GM12878 (cell line): ENCODE results near the gene FAM193B. TPM values are rescaled to one million over a fixed set of nuclear protein-coding genes. Genes with fewer than 3 reads are reported as not detected.

Experiments
- ATAC-seq: fragments of 200-7000 bp; cut with Tn5 transposase; 3 replicates; pipeline ENCODE4 v1.9.1; 2020; ENCODE audit warnings: mild to moderate bottlenecking, moderate library complexity
- BruUV-seq: library from RNA; stranded (reverse); fragments of 400-500 nt; replicated peaks from 2 replicates; lab custom pipeline; 2021; lab: Mats Ljungman, UMichigan
- CTCF ChIA-PET: fragments of 300-600 bp; sonication (Branson Sonifier 250); formaldehyde crosslinking; extraction: SDS; loops from one replicate; lab custom pipeline; 2021; ENCODE audit warnings: inconsistent platforms; lab: Yijun Ruan, JAX
- POLR2A ChIA-PET: fragments of 350-600 bp; formaldehyde crosslinking; extraction: SDS; loops from one replicate; lab custom pipeline; 2021; ENCODE audit warnings: inconsistent platforms; lab: Charles Lee
- RAD21 ChIA-PET: fragments of 300-600 bp; sonication (Branson Sonifier 250); formaldehyde crosslinking; loops from one replicate; lab custom pipeline; 2023; ENCODE audit warnings: antibody characterized with exemption; ENCODE audit not compliant: unreplicated experiment; lab: Charles Lee
- SMC1A ChIA-PET: fragments of 300-600 bp; sonication (Branson Sonifier 250); formaldehyde crosslinking; loops from one replicate; lab custom pipeline; 2023; ENCODE audit not compliant: unreplicated experiment, uncharacterized antibody; lab: Charles Lee
- DNase-seq: peaks from one replicate; pipeline ENCODE4 v3.0.0-alpha.2; 2011; ENCODE audit warnings: low read depth, low spot score
- FAIRE-seq: peaks from 3 replicates; lab custom pipeline; 2011; peaks lifted over from hg19 to GRCh38; lab: Jason Lieb, UNC
- H2AFZ ChIP-seq: 2 replicates; pipeline ENCODE4 v1.6.0; 2011; ENCODE audit warnings: low read depth, low read length, control low read depth; ENCODE audit not compliant: control insufficient read depth
- H3K27ac ChIP-seq: 2 replicates; pipeline ENCODE4 v1.5.1; 2011; ENCODE audit warnings: control low read depth; ENCODE audit not compliant: control insufficient read depth, insufficient read depth
- H3K27me3 ChIP-seq, 2 experiments: replicated peaks in 1 of 2; 2 replicates each; pipeline versions ENCODE4 v1.6.0 to v1.6.1; 2011; ENCODE audit warnings: low read length in 1 of 2; ENCODE audit not compliant: control insufficient read depth in 2 of 2, insufficient read depth in 2 of 2
- H3K36me3 ChIP-seq, 2 experiments: 2 replicates each; pipeline ENCODE4 v1.5.1; 2011; ENCODE audit warnings: low read length in 1 of 2; ENCODE audit not compliant: control insufficient read depth in 2 of 2, insufficient read depth in 2 of 2
- H3K4me1 ChIP-seq: 2 replicates; pipeline ENCODE4 v1.6.1; 2011; ENCODE audit warnings: mild to moderate bottlenecking, low read length, moderate library complexity, mixed read lengths; ENCODE audit not compliant: control insufficient read depth, insufficient read depth
- H3K4me2 ChIP-seq: 2 replicates; pipeline ENCODE4 v1.6.0; 2011; ENCODE audit warnings: control low read depth; ENCODE audit not compliant: control insufficient read depth, insufficient read depth
- H3K4me3 ChIP-seq: fragments of 200-600 bp; sonication (generic); 2 replicates; pipeline ENCODE4 v1.5.1; 2016
- H3K79me2 ChIP-seq: 2 replicates; pipeline ENCODE4 v1.6.0; 2011; ENCODE audit warnings: low read length; ENCODE audit not compliant: control insufficient read depth, insufficient read depth
- H3K9ac ChIP-seq: 2 replicates; pipeline ENCODE4 v1.8.0; 2011; ENCODE audit warnings: low read length, control low read depth, mixed read lengths; ENCODE audit not compliant: control insufficient read depth, insufficient read depth
- H3K9me3 ChIP-seq: replicated peaks from 3 replicates; pipeline ENCODE4 v1.5.1; 2011; ENCODE audit warnings: mild to moderate bottlenecking, low read length; ENCODE audit not compliant: control insufficient read depth, insufficient read depth
- H4K20me1 ChIP-seq: 2 replicates; pipeline ENCODE4 v1.6.0; 2011; ENCODE audit not compliant: control insufficient read depth, insufficient read depth
- CTCF ChIP-seq, 3 experiments: IDR thresholded peaks in 2 of 3; conservative IDR thresholded peaks in 1 of 3; 2 replicates each; pipeline ENCODE4 v1.5.1; 2011; ENCODE audit warnings: low read depth in 3 of 3, low read length in 3 of 3, mild to moderate bottlenecking in 3 of 3, control low read depth in 2 of 3, moderate library complexity in 2 of 3, inconsistent platforms in 1 of 3, mixed read lengths in 1 of 3; ENCODE audit not compliant: control insufficient read depth in 2 of 3, insufficient read depth in 1 of 3; ENCODE audit errors: extremely low read depth in 1 of 3
- E2F8 ChIP-seq: fragments of 450-650 bp; IDR thresholded peaks from 2 replicates; pipeline ENCODE4 v1.6.1; 2018; ENCODE audit warnings: mild to moderate bottlenecking, low read depth, moderate library complexity; ENCODE audit not compliant: partially characterized antibody
- EED ChIP-seq: sonication (generic); IDR thresholded peaks from 2 replicates; pipeline ENCODE4 v1.6.1; 2016; ENCODE audit warnings: antibody characterized with exemption, low read depth
- ELK1 ChIP-seq: IDR thresholded peaks from 2 replicates; pipeline ENCODE4 v1.6.1; 2012; ENCODE audit warnings: low read depth, low read length, improper control_type of control experiment
- EP300 ChIP-seq, 2 experiments: fragments of 150-350 bp in 1 of 2; IDR thresholded peaks; 2 replicates each; pipeline ENCODE4 v1.6.1; 2011 to 2012; ENCODE audit warnings: low read depth in 2 of 2, low read length in 2 of 2, borderline replicate concordance in 1 of 2, improper control_type of control experiment in 1 of 2, inconsistent platforms in 1 of 2; ENCODE audit not compliant: control insufficient read depth in 1 of 2
- MAX ChIP-seq: IDR thresholded peaks from 2 replicates; pipeline ENCODE4 v1.6.1; 2012; ENCODE audit warnings: low read depth, low read length, improper control_type of control experiment
- NFIC ChIP-seq: IDR thresholded peaks from 2 replicates; pipeline ENCODE4 v1.6.1; 2012; ENCODE audit warnings: low read depth, mild to moderate bottlenecking, inconsistent platforms, low read length, moderate library complexity
- SMC3 ChIP-seq: IDR thresholded peaks from 2 replicates; pipeline ENCODE4 v1.6.1; 2011; ENCODE audit warnings: low read length, improper control_type of control experiment, borderline replicate concordance
- ZBTB4 ChIP-seq: fragments of 450-650 bp; formaldehyde crosslinking; IDR thresholded peaks from 2 replicates; pipeline ENCODE4 v1.4.0; 2022; ENCODE audit warnings: mild to moderate bottlenecking, moderate library complexity
- ZNF217 ChIP-seq: fragments of 450-650 bp; IDR thresholded peaks from 2 replicates; pipeline ENCODE4 v1.6.1; 2017; ENCODE audit warnings: antibody characterized with exemption, mild to moderate bottlenecking
- WGBS: methylation state at CpG from one replicate; pipeline ENCODE4 v1.1.6; 2016; ENCODE audit warnings: low lambda C conversion rate; ENCODE audit not compliant: insufficient replicate concordance, insufficient coverage; ENCODE audit errors: missing lambda C conversion rate; 5-methylcytosine and 5-hydroxymethylcytosine counted together
- in situ Hi-C: fragments of 300-500 bp; cut with MboI; formaldehyde crosslinking; loops from 9 replicates; pipeline ENCODE4 v1.14.3; 2018; ENCODE audit warnings: mixed read lengths
- intact Hi-C: fragments of 100-400 bp; cut with micrococcal nuclease; formaldehyde crosslinking; loops from one replicate; pipeline ENCODE4 v1.14.2; 2022; ENCODE audit not compliant: unreplicated experiment
- polyA plus RNA-seq, 11 experiments: library from polyadenylated mRNA; depleted of rRNA in 4 of 11; unstranded in 6 of 11; stranded (reverse) in 5 of 11; fragments of >200 nt; fragmentation: Nextera tagmentation in 4 of 11; fragmentation: Illumina TruSeq in 1 of 11; extraction: Ambion mirVana in 4 of 11; extraction: Trizol in 1 of 11; gene quantifications; 1 replicate in 1 of 11; 2 replicates in 10 of 11; pipeline versions ENCODE4 v1.2.1 to v1.2.3, GENCODE V29; 2011 to 2016; ENCODE audit warnings: inconsistent platforms in 2 of 11, missing spikeins in 2 of 11, low read depth in 1 of 11
- total RNA-seq, 4 experiments: library from RNA; depleted of rRNA in 3 of 4; stranded (reverse); fragments of >200 nt in 3 of 4; fragmentation: Illumina TruSeq in 1 of 4; extraction: Trizol in 1 of 4; gene quantifications; 2 replicates each; pipeline versions ENCODE4 v1.2.1 to v1.2.3, GENCODE V29; 2013 to 2021

Gene FAM193B
- total and polyA plus RNA-seq, 10 of the 15 experiments (the other 5 are each of a cell fraction or from before 2014, with no cell fraction given) = 3.3 to 47.0 (median 25.1) TPM

- H2AFZ ChIP-seq = no peak overlapping the region
- no peaks in the 10 kb centered on the region for H4K20me1 ChIP-seq
- no peaks in the 10 kb centered on the region for H3K9me3 ChIP-seq
- H3K79me2 ChIP-seq = peaks cover 6% of the 10 kb centered on the region
- in situ Hi-C loops = no loop called here
- ChIA-PET POLR2A (interaction anchor here (0.8 to 4.2 kb wide), 6 partner anchors 12 to 105 kb away, joined by 3 to 18 read pairs (median 5); partner anchors contain the start of gene DOK3), CTCF (interaction anchor here (0.6 to 4.9 kb wide), 12 partner anchors 14 to 834 kb away, joined by 3 to 36 read pairs (median 5); partner anchors contain the start of gene DOK3), RAD21 (interaction anchor here (1.3 to 2.8 kb wide), 8 partner anchors 13 to 183 kb away, joined by 3 to 17 read pairs (median 4); partner anchors contain the start of gene MXD3), SMC1A (interaction anchor here (0.8 to 2.2 kb wide), 6 partner anchors 16 to 91 kb away, joined by 3 to 11 read pairs (median 4); no protein-coding TSS in a partner anchor)
- H3K4me3 ChIP-seq = no peak overlapping the region; the same call in 1 of the 2 replicates
- peaks cover 26% of the 10 kb centered on the region for H3K4me1 ChIP-seq
- no peak overlapping the region for H3K9ac ChIP-seq
- no peak for DNase-seq
- peaks cover 0 to 6% of the 10 kb centered on the region in 2 experiments; a peak in 2 of 4 replicates for H3K36me3 ChIP-seq
- no peak for FAIRE-seq
- no TSS peak for BruUV-seq
- H3K27ac ChIP-seq = peak overlapping the region; percentile 69
- H3K27me3 ChIP-seq = no peaks in the 10 kb centered on the region; a peak in 1 of 4 replicates
- peak; percentile 53 for ATAC-seq
- peak overlapping the region; percentile 90 for H3K4me2 ChIP-seq
- intact Hi-C loops = no loop called here
- 70% methylated on average over 9 of the region's 11 CpGs for WGBS
- no peak for TF ChIP-seq ZBTB4 (CRISPR knock-in tag)
- 0 out of 6 replicates have a peak, but pooled peaks have one; percentile 7 to 14 (median 7) for TF ChIP-seq CTCF (IDR thresholded peaks at IDR 0.05 in 2 of 3, conservative IDR thresholded peaks at IDR 0.05 in 1 of 3; ENCODE audit: control insufficient read depth in 2 of 3, extremely low read depth in 1 of 3, insufficient read depth in 1 of 3, low read depth in 3 of 3, low read length in 3 of 3)
- no peak for TF ChIP-seq MAX
- 0 out of 2 replicates have a peak, but pooled peaks have one; percentile 27 for TF ChIP-seq EED
- no peak for TF ChIP-seq SMC3
- TF ChIP-seq NFIC = no peak
- TF ChIP-seq ELK1 = no peak
- TF ChIP-seq E2F8 = no peak
- no peak for TF ChIP-seq EP300 (IDR thresholded peaks at IDR 0.05; ENCODE audit: borderline replicate concordance in 1 of 2, control insufficient read depth in 1 of 2, low read depth in 2 of 2, low read length in 2 of 2)
- TF ChIP-seq ZNF217 = no peak
Observed at GRCh38 chr5:177494346-177495195, 59.8 kb downstream of the FAM193B start.
